ENCODE measurements around the gene CMC4.

GRCh38 chrX:155070663-155070974 lies 317 bp downstream of the CMC4 start:
- TF ChIP-seq CTCF (IDR thresholded peaks at IDR 0.05) (no peak), EZH2 (IDR thresholded peaks at IDR 0.05) (no peak), EZH2phosphoT487 (IDR thresholded peaks at IDR 0.05) (no peak)
